NCI-H128 (cell line): ENCODE results near the gene CRIM1.
A peak's percentile ranks its signal among the peaks of the same experiment; 100 is the strongest.

Source experiments
- DNase-seq: peaks from one replicate; lab custom pipeline; 2025; ENCODE audit not compliant: unreplicated experiment; lab: John Stamatoyannopoulos, UW

Gene CRIM1

DNA sequence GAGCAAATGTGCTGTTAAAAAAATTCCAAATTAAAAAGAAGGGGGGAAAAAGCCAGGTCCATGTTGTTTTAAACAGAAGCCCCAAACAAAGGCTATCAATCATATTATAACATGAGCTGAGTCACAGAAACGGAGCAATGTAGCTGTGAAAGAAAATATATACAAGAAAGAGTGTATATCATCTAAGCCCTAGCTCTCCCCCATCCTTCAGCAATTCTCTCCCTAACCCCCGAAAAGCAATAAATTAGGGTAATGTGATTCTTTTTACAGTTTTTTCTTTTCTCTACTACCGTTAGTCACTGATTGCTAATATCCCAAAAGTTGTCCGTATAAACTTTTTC is 217.1 kb downstream of the CRIM1 start:
- no peak for DNase-seq

DNA sequence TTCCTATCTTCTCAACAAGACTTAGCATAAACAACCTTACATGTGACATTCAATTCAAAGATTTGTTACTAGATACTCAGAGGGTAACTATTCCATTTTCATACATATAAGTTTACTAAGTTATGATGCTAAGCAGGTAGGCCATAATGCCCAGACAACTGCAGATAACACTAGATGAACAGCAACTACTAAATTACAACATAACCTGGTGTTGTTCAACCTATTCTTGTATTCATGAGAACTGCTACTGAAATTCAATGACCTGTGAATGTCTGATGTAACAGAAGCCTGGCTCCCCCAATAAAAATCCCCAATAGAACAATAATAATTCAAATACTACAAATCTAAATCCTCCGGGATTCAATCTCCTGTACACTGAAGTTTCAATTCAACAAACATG is 217.6 kb downstream of the CRIM1 start:
- no peak for DNase-seq

DNA sequence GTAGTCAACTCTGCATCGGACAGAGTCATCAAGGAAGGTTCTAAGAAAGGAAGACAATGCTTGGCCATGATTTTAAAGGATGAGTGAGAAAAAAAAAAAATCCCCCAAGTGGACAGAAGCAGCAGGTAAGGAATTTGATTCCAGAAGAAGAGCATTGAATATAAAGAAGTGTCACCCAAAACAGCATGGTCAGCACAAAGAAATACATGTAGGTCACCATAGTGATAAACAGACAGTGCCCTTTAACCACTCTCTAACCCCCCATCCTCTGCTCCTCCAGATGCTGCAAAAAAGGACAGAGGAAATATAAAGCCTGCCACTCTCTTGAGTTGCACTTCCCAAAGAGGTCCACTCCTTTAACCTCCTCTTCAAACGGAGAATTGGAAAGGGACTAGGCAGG is 219.0 kb downstream of the CRIM1 start:
- DNase-seq: no peak

DNA sequence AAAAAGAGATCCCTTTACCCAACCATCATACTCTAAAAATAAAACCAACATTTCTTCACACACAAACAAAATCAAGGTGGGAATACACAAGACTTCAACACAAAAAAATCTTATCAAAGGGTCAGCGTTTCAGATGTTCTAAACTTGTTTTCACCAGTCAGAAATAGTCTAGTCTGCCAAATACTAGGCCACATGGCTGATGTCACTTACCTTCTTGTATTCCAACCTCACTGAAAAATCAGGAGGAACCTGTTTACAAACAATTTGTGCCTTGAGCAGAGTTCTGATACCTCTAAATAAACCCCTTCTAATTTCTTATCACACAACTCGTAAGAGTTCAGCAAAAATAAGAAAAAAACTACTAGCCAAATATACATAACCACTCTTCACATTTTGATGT is 222.3 kb downstream of the CRIM1 start:
- no peak for DNase-seq

DNA sequence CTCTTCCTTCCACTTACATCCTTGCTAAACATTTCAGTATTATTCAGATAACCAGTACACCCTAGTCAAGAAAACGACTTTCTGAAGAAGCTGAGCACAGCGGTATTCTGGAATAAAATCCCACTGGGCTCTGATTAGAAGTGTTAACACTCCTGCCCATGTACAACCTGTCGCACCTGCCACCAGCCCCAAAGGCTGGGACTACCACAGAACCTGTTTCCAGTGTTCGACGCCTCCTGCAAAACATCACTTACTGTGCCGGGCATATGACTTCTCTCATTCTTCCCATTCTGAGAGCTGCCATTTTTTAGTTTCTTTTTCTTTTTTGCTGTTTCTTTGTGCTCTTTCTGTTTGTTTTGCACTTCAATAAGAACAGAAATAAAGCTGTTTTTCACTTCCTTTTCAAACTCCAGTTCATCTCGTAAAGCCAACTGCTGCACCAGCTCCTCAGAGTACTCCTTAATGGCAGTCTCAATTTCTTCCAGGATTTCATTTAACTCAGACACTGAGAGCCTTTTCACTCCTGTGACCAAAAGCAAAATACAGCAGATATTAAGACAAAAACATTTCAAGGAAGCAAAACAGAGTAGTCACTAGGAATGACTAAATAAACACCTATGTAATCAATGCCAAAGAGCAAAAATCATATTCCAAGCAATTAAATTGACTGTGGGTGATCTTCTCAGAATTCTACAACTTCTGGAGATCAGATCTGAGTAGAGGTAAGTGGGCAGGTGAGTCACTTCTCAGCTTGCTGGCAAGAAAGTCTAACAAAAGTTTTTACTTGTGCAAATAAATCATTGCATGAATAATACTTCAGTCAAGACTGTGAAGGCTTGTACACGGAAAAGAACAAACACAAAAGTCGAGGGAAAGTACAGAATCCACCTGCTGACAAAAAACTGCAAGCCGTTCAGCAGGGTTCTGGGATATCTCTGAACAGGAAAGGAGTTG is 223.0 kb downstream of the CRIM1 start:
- DNase-seq: no peak

DNA sequence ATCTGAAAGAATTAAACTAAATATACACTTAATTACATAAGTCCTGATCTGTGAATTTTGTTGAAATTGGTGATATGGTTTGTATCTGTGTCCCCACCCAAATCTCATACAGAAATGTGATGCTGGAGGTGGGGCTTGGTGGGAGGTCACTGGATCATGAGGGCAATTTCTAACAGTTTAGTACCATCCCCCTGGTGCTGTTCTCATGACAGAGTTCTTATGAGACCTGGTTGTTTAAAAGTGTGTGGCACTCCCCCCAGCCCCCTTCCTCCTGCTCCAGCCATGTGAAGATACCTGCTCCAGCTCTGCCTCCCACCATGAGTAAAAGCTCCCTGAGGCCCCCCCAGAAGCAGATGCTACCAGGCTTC is 223.7 kb downstream of the CRIM1 start:
- DNase-seq: no peak

DNA sequence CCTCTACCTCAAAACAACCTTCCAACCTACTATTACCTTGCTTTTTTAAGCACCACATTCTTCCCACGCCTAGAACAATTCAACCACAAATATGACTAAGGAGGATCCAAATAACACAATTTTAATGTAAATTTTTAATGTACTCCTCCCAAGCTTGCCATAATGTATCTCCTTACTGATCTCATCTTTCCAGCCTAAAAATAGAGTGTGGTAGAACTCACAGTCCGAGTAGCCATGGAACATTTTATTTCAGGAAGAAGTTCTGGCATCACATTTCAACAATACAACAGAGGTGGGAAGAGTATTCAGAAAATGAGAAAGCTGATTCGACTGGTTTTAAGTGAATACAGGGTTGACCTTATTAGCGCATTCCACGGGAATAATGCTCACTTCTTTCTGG is 227.0 kb downstream of the CRIM1 start:
- DNase-seq: no peak

DNA sequence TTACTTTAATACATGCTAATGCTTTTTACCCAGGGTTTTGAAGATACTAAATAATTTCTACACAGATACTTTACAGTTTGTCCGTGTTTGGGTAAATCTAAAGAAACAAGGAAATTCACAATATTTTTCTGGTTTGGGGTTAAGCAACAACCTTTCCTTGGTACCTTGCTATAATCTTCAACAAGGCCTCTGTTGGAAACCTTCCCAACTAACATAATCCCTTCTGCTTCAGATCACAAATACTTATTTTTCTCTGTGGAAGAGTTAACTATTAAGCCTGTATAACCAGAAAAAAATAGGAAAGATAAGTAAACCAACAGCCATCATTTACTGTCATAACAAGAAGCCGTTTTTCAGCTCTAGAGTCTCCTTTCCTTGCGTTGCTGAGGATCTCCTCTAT is 227.4 kb downstream of the CRIM1 start:
- no peak for DNase-seq

DNA sequence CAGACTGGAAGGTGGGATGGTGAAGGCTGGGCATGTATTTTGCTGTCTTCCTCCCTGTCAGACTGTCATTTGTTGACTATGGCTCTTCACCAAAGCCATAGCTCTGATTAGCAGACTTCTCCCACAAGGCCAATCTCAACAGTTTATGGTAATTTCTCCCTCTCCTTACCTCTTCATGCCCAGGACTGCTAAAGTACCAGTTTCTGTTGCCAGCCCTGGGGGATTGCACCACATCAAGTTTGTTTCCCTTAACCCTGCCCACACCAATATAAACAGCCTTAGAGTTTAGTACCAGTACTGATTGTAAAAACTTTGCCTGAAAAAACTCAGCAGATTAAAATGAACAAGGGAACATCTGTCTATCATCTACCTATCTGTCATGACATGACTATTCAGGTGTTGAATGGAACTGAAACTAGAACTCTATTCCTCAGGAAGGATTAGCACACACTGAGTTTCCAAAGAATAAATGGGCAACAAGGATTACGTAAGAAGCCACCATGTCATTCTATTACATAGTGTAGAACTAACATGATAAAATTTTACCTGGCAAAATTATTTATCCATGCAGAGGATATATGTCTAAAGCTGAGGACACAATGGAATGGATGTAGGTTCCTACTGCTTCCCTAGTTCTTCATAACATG is 228.7 kb downstream of the CRIM1 start:
- DNase-seq: no peak

DNA sequence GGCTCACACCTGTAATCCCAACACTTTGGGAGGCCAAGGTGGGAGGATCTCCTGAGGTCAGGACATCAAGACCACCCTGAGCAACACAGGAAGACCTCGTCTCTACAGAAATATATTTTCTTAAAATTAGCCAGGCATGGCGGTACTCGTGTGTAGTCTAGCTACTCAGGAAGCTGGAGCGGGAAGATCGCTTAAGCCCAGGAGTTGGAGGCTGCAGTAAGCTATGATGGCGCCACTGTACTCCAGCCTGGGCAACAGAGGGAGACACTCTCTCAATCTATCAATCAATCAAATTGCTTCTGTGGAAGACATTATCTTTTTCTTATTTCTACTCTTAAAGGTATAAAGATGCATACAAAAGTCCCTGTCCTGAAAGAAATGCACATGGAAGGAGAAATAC is 231.1 kb downstream of the CRIM1 start:
- no peak for DNase-seq

DNA sequence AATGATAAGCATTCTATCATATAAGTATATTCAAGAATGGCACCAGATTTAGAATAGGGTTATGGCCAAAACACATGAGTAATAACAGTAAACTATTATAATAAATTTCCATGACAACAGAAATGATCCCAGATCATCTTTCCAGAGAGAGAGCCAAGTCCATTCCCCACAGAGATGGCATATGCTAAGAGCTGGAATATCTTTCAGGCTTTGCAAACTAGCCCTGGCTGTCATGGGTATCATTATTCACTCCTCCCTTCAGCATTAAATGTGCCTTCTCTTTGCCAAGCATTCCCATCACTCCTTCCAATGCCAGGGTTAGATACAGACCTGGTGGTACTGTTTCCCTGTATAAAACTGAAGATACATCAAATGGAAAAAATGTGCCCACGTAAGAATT is 231.5 kb downstream of the CRIM1 start:
- DNase-seq: no peak

DNA sequence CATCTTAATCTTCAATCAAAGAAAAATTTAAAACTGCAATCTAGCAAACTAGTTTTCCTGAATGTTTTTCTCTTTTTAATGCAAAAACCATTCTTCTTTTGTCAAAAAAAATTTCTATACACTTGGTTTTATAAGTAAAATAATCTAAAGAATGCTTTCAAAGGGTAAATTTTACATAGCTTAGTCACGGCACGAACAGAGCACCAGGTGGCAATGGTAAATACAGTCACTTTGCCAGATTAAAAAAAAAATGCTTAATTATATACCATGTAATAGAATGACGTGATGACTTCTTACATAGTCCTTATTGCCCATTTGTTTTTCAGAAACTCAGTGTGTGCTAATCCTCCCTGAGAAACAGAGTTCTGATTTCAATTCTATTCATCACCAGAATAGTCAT is 232.0 kb downstream of the CRIM1 start:
- no peak for DNase-seq

DNA sequence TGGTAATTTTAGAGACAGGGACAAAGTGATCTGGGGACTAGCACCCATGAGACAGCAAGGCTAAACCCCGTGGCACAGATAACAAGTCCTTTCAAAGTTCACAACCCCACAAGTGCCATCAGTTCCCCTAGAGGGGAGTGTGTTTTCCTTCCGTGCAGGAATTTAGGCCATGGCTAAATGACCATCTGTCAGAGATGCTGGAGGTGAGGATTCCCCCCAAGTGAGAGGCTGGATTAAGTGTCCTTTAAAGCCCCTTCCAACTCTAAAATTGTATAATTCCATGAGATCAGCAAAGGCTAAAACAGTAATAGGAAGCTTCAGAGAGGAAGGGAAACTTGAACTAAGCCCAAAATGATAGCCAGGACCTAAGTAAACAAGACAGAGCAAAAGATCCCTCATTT is 233.7 kb downstream of the CRIM1 start:
- DNase-seq: no peak

DNA sequence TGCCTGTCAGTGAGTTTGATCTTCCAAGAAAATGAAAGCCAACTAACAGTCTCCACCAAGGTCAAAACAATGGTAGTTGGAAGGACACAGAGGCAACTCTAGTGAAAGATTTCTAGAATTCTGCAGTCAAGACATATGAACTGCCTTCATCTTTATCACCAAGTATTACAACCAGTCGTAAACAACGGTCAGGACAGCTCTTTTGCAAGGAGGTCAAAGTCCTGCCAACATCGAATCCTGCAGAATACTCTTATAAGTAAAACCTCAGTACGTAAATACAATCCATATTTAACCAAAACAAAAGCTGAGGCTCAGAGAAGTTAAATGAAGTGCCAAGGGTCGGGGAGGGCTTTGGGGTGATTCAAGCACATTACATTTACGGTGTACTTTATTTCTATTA is 239.3 kb downstream of the CRIM1 start:
- no peak for DNase-seq

DNA sequence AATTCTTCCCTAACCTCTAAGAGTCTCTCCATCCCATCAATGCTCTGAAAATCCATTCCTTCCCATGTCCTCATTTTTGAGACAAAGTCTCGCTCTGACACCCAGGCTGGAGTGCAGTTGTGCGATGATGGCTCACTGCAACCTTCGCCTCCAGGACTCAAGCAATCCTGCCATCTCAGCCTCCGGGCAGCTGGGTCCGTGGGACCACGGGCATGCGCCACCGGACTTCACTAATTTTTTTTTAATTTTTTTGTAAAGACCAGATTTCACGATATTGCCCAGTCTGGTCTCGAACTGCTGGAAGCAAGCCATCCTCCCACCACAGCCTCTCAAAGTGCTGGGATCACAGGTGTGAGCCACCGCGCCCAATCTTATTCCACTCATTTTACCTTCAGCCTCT is 240.8 kb downstream of the CRIM1 start:
- no peak for DNase-seq

DNA sequence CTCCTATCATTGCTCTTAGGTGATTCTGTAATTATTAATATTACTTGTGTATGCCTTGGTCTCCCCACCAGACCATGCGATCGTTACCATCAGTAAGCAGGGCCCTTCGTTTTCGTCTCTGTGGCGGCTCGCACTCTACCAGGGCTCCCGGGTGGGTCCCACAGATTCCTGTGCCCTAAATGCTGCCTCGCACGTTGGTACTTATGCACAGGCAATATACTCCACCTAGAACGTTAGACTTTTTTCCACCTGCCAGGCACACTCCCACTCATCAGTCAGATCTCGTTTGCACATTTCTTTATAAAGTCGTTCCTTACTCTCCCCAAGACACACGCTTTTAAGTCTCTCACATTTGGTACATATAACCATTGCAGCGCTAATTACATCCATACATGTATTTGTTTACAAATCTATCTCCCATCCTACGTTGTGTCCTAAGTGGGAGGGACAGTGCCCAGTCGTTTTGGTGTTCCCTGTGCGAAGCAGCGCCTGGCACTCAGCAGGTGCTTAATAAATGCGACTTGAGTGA is 241.5 kb downstream of the CRIM1 start:
- DNase-seq: no peak

DNA sequence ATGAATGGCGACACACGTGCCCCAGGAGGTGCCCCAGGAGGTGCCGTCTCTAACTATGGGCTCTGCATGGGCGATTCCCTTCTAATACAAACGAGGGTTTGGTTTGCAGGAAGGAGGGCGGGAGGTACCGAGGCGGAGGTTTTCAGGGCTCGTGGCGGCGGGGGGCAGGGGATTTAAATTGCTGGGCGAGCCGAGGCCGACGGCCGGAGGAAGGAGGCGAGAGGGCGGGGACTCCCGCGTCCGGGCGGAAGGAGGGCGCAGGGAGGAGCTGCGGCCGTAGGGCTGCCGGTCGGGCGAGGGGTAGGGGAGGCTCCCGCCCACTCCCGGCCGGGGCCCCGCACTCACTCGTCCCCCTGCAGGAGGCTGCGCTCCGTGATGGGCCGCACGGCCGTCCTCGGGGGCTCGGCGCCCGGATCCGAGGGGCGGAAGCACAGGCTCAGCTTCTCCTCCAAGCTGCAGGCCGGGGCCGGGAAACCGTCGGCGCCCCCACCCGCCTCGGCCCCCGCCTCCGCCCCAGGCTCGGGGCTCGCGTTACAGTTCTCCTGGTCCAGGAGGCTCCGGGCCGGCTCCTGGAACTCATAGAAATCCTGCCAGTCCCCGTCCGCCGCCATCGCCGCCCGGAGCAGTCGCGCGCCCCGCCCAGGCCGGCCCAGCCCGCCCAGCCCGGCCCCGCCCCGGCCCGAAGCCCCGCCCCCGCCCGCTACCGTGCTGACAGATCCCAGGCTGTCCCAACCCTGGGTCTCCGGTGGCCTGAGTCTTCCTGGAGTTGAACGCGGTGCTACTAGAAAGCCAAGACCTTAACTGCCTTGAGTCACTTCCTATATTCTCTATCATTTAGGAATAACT is 242.2 kb downstream of the CRIM1 start, which contains the start of gene FEZ2:
TSS of gene FEZ2 (minus strand) at position 637 of the 846 bp plus-strand sequence. CDS start at position 611, 26 bp downstream.
- peak; percentile 7 for DNase-seq
